GM19468 (cell line): ENCODE measurements around the gene DDIT4.
"Not testable (repeated sequence)": the region's sequence is repeated elsewhere in the genome, so short reads cannot be mapped to it uniquely, and the experiment has no call there.

ENCODE experiments used
- ATAC-seq: cut with Tn5 transposase; IDR thresholded peaks from one replicate; pipeline ENCODE4 v1.9.1; 2021; ENCODE audit warnings: mild to moderate bottlenecking, moderate library complexity, moderate number of reproducible peaks; ENCODE audit not compliant: unreplicated experiment; ENCODE audit errors: extremely low read depth

The DDIT4 gene

DNA sequence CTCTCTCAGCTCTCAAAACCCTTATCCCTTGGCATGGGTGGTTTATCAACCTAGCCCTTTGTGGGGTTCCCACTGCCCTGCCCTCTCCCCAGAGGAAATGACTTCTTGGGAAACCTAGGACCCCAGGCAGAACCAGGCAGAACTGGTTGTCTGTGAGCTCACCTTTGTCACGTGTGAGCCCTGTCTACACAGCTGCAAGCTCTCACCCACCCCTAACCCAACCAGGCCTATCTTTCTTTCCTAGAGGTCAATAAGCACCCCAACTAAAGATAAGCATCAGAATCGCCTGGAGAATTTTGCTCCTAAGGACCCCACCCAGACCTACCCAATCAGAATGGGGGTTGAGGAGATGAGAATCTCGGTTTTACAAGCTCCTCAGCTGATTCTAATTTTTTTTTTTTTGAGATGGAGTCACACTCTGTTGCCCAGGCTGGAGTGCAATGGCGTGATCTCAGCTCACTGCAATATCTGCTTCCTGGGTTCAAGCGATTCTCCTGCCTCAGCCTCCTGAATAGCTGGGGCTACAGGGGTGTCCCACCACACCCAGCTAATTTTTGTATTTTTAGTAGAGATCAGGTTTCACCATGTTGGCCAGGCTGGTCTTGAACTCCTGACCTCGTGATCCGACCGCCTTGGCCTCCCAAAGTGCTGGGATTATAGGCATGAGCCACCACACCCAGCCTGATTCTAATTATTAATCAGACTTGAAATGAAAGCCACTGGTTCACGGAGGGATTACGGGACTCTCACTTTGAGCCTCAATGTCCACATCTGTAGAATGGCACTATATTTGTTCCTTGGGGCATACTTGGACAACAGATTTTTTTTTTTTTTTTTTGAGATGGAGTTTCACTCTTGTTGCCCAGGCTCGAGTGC, 7.5 kb upstream of the DDIT4 start:
- no peak for ATAC-seq

DNA sequence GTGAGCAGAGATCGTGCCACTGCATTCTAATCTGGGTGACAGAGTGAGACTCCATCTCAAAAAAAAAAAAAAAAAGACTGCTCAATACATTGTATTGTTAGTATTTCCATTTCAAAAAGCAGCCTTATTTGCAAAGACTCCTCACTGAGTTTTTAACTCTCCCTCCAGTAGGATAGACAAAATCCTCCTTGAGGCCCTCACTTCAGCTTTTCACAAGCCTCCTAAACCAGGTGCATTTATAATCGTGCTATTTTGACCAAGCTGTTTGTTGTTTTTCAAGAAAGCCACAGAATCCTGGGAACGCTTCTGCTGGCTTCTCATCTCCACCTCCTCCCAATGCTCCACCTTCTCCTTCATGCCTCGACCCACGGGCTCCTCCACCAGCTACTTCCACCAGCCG, 6.3 kb upstream of the DDIT4 start:
- no peak for ATAC-seq

DNA sequence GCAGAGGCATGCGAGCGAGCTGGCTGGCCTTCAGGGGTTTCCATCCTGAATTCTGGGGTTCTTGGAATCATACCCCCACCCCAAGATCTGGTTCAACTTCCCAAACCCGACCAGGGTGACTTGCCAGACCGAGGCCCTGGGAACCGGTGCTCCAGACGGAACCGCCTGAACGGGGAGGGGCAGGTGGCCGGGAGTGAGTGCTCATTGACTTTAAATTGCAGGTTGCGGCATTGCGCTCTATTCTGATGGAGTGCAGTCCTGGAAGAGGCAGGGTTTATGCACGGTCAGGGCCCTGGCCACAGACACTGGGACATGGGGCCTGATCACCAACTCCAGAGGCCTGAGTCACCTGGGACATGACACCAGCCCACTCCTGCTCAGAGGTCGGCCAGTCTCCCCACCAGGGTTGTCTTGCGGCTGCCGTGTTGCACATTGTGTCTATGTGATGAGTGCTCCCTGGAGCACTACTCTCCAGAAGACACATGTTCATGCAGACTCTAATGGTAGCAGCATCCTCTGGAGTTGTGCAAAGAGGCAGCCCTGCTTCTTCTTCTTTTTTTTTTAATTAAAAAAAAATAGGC, 5.8 kb upstream of the DDIT4 start:
- no peak for ATAC-seq

DNA sequence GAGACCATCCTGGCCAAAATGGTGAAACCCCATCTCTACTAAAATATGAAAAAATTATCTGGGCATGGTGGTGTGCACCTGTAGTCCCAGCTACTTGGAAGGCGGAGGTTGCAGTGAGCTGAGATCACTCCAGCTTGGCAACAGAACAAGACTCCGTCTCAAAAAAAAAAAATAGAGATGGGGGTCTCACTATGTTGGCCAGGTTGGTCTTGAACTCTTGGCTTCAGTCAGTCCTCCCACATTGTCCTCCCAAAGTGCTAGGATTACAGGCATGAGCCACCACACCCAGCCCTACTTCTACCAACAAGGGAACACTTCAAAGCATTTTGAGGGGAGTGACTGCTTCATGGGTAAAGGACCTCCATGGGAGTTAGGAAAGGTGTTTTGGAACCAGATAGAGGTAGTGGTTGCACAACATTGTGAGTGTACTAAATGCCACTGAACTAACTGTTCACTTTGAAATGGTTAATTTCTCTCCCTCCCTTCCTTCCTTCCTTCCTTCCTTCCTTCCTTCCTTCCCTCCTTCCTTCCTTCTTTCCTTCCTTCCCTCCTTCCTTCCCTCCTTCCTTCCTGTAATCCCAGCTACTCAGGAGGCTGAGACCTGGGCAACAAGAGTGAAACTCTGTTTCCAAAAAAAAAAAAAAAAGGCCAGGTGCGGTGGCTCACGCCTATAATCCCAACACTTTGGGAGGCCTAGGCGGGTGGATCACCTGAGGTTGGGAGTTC, 5.1 kb upstream of the DDIT4 start:
- ATAC-seq, result not testable (repeated sequence)

DNA sequence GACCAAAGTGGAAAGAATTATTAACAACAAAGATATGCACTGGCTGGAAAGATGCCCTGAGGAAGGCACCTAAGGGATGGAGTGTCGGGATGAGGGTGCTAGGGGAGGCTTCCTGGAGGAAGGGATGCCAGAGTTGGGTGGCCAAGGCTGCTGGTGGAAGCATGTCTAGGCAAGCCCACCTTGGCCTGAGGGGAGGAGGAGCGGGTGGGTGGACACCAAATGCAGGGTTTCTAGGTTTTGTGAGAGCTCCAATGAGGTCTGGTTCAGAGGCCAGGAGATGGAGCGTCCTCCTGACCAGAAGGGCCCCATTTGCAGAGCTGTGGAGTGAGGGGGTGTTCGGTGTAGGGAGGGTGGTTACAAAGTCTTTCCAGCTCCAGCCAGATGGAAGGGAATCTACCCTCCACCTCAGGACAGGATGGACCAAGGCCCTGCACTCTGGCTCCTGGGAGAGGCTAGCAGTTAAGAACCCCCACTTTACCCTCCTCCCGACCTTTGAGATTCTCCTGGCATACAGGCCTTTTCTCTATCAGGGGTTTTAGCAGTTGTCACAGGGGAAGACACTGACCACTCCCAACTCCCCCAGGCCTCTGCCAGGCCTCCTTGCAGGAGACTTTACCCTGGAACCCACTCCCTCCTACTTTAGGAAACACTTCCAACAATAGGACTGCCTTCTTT, 3.0 kb upstream of the DDIT4 start:
- ATAC-seq, result no peak

DNA sequence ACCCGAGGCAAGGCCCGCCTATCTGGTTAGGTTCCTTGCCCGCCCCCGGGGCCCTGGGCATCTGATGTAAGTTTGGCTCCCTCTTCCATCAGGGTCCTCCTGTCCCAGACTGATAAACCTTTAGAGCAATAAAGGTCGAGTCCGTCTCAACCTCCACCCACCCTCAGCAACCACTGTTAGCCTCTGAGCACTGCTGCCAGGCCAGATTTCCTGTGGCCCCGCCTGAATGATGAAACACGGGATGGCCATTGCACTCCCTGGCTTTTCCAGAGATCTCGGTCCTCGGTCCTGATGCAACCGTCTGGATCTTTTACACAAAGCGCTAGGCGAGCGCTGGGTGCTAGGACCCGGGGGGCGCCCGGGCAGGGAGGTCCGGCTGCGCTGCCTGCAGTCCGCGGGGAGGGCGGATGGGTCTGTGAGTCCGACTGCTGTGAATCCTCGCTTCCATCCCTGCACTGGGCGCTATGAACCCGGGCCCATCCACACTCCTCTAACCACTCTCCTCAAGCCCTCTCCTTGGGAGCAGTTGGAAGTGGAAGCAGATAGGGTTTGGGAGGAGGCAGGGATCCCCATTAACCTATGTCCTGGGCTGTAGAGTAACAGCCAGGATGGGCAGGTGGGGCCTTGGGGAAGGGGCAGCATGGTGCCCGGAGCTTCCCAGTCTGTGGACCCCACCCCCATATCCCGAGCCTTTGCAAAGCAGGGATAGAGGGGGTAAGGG, 875 bp upstream of the DDIT4 start:
- peak; percentile 15 for ATAC-seq

DNA sequence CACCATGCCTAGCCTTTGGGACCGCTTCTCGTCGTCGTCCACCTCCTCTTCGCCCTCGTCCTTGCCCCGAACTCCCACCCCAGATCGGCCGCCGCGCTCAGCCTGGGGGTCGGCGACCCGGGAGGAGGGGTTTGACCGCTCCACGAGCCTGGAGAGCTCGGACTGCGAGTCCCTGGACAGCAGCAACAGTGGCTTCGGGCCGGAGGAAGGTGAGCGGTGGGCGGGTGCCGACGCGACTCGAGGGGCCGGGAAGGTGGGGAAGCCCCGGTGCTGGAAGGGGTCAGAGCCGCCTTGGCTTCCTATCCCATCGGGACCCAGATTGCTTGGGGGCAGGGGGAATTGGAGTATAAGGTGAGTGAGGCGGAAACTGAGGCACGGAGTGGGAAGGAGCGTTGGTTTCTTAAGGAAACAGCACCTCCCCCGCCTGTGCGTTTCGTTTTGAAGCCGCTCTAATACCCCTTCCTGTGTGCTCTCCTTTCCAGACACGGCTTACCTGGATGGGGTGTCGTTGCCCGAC, 547 bp downstream of the DDIT4 start:
- ATAC-seq, result no peak

DNA sequence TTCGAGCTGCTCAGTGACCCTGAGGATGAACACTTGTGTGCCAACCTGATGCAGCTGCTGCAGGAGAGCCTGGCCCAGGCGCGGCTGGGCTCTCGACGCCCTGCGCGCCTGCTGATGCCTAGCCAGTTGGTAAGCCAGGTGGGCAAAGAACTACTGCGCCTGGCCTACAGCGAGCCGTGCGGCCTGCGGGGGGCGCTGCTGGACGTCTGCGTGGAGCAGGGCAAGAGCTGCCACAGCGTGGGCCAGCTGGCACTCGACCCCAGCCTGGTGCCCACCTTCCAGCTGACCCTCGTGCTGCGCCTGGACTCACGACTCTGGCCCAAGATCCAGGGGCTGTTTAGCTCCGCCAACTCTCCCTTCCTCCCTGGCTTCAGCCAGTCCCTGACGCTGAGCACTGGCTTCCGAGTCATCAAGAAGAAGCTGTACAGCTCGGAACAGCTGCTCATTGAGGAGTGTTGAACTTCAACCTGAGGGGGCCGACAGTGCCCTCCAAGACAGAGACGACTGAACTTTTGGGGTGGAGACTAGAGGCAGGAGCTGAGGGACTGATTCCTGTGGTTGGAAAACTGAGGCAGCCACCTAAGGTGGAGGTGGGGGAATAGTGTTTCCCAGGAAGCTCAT, 1.1 kb downstream of the DDIT4 start:
- no peak for ATAC-seq

DNA sequence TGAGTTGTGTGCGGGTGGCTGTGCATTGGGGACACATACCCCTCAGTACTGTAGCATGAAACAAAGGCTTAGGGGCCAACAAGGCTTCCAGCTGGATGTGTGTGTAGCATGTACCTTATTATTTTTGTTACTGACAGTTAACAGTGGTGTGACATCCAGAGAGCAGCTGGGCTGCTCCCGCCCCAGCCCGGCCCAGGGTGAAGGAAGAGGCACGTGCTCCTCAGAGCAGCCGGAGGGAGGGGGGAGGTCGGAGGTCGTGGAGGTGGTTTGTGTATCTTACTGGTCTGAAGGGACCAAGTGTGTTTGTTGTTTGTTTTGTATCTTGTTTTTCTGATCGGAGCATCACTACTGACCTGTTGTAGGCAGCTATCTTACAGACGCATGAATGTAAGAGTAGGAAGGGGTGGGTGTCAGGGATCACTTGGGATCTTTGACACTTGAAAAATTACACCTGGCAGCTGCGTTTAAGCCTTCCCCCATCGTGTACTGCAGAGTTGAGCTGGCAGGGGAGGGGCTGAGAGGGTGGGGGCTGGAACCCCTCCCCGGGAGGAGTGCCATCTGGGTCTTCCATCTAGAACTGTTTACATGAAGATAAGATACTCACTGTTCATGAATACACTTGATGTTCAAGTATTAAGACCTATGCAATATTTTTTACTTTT, 1.8 kb downstream of the DDIT4 start:
- ATAC-seq, result no peak

DNA sequence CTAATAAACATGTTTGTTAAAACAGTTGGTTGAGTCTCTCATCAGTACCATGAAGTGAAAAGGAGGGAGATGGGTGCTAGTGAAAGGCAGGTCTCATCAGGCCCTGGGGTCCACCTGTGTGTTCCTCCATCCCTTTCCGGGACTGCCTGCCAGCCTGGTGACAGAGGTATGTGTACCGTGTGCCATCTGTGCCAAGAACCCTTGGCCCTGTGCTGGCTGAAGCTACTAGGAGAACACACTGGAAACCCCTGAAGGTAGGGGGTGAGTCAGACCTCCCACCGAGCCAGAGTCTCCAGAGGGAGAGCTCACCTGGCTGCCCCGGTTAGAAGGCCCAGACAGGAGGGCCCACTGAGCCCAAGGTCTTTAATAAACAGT, 2.3 kb downstream of the DDIT4 start:
- no peak for ATAC-seq

DNA sequence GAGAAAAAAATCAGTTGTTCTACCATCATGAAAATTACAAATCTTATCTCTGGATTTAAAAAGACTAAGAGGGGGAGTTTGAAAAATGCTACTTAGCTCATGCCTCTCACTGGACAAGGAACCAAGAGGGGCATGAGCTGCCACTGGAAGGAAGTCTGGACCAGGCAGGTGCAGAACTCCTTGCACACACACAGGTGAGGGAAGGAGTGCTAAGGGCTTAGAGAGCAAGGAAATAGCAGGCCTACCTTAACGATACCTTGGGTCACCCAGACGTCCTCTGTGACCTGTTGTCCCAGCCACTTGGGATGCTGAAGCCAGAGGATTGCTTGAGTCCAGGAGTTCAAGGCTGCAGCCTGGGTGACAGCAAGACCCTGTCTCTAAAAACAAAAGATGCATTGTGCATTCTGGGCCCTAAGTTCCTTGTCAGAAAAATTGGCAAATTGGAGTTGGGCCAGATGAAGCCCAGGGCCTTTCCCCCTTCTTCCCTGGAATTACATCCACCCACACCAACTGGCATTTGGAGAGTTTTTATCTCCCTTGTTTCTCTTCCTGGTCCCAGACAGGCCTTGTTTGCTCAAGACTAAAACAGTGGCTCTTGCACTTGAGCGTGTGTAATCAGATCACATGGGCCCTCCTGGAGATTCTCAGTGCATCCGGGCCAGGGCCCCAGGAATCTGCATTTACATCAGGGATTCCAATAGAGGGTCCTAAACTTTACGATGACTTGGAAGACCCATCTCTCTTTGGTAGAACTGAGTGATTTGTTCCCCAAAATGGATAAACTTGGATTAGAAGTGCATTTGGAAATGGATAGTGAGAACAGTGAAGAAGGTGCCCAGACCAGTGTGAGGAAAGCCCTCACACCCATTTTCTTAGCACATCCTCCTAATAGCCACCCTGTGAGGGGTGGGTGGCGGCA, 3.0 kb downstream of the DDIT4 start:
- ATAC-seq, result no peak

DNA sequence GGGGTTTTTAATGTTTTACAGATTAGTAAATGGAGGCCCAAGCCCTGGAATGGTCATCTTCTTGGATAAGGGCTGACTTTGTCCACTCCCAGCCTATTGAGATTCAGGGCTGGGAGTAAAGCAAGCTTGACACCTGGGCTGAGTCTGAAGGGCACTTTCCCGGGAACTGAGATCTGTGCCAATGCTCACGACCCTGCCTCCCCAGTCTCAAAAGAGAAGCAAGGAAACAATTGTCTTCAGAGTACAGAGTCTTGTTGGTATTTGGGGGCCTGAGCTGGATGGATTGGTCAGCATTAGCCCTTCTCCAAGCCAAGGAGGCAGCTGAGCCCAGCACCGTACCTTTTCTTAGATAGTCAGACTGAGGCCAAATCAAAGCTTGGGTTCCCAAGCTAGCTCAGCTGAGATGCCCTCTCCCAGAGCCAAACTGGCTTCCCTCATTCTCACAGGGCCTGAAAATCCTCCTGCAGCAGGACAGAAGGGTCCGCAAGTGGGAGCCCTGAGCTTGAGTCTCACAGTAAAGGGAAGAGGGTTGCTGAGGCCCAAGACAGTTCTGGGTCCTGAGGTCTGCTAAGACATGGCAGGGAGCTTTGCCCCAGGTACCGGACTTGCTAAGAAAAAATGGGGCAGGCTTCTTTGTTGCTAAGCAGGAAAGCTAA, 3.7 kb downstream of the DDIT4 start:
- ATAC-seq, result no peak

DNA sequence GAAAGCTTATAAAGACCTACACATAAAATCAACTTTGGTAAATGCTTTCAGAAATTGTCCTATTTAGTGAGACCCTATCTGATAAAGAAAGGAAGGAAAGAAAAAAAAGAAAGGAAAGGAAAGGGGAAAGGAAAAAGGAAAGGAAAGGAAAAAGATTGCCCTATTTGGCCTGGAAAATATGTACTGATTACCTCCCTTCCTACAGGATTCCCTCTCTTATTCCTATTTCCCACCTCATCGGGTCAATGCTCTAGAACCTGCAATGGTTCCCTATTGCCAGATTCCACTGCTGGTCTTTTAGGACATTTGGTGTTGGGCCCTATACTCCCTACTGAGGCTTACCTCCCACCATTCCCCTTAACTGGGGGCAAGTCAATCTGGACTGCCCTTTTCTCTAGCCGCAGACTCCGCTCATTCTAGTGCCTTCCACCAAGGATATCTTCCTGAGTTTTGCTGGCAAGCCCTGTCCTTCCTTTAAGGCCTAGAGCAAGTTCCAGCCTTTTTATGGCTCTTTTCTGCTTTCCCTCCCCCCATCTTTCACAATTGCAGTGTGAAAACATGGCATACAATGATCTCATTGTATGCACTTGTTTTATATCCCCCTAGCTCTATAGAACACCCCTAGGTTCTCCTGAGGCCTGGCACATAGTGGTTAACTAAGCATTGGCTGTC, 4.4 kb downstream of the DDIT4 start:
- ATAC-seq, result no peak

DNA sequence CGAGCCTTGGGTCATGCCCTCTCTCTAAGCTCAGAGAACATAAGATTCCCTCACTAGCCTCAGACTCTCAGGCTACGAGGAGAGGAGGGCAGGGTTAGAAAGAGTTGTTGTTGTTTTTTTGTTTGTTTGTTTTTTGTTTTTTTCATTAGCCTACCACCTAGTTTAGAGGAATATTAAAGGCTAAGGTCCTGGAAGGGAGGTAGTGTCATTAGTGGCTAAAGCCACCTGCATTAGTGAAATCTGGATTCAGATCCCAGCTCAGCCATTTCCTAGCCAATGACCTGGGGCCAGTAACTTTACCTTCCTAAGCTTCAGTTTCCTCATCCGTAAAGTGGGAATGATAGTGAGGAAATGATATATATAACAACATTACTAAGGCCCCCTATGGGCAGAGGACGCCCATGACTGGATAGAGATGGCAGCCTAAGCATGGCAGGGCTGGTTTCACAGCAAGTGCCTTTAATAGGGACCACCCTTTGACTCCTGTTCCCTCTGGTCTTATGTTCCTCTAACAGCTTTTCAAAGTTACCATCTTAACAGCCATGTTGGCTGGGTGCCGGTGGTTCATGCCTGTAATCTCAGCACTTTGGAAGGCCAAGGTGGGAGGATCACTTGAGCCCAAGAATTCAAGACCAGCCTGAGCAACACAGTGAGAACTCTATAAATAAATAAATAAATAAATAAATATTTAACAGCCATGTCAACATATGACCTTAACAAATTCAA, 5.1 kb downstream of the DDIT4 start:
- ATAC-seq, result no peak

DNA sequence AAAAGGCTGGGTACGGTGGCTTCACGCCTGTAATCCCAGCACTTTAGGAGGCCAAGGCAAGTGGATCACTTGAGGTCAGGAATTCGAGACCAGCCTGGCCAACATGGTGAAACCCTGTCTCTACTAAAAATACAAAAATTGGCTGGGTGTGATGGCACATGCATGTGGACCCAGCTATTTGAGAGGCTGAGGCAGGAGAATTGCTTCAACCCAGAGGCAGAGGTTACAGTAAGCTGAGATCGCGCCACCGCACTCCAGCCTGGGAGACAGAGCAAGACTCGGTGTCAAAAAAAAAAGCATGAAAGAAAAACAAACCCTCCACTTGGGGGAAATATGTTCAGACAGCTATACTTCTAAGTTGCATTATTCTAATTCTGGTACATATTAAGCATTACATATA, 5.9 kb downstream of the DDIT4 start:
- ATAC-seq, result not testable (repeated sequence)

DNA sequence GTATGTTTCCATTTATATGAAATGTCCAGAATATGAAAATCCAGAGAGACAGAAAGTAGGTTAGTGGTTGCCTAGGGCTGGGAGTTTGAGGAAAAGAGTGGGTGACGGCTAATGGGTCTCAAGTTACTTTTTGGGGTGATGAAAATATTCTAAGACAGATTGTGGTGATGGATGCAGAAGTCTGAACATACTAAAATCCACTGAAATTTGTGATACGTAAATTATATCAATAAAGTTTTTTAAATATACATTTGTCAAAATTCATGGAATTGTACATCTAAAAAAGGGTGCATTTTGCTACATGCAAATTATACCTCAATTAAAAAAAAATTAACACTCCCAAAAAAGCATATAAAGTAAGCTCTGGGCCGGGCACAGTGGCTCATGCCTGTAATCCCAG, 9.4 kb downstream of the DDIT4 start:
- no peak for ATAC-seq
